Activated CD8-positive, alpha-beta memory T cell treated with anti-CD3 and anti-CD28 coated beads, Interleukin-2, amount 10 ng/mL, durations not matched to agents 7 days and 5 days (primary cell): ENCODE measurements around the gene XCL1. TPM values are rescaled to one million over a fixed set of nuclear protein-coding genes. Genes with fewer than 3 reads are reported as not detected.
"Not testable (repeated sequence)": the region's sequence is repeated elsewhere in the genome, so short reads cannot be mapped to it uniquely, and the experiment has no call there.

ENCODE experiments used
- ATAC-seq: fragments of 150-1000 bp; cut with Tn5 transposase; one replicate; pipeline ENCODE4 v1.10.0; 2021; ENCODE audit warnings: moderate library complexity
- CTCF ChIA-PET: fragments of 350-600 bp; sonication (Branson Sonifier 250); formaldehyde crosslinking; loops from one replicate; lab custom pipeline; 2021; ENCODE audit warnings: antibody characterized with exemption; lab: Charles Lee
- DNase-seq: peaks from one replicate; pipeline ENCODE4 v3.0.0-alpha.2; 2020
- H3K27ac Mint-ChIP-seq: one replicate; pipeline ENCODE4 v1.8.0; 2021; ENCODE audit warnings: mild to moderate bottlenecking, mixed read lengths
- H3K27me3 Mint-ChIP-seq: one replicate; pipeline ENCODE4 v1.8.0; 2021; ENCODE audit warnings: mixed read lengths
- H3K36me3 Mint-ChIP-seq: one replicate; pipeline ENCODE4 v1.8.0; 2021; ENCODE audit warnings: mild to moderate bottlenecking, mixed read lengths
- H3K4me1 Mint-ChIP-seq: one replicate; pipeline ENCODE4 v1.8.0; 2021; ENCODE audit warnings: mixed read lengths
- H3K4me3 Mint-ChIP-seq: one replicate; pipeline ENCODE4 v1.8.0; 2021; ENCODE audit warnings: mild to moderate bottlenecking, moderate library complexity, mixed read lengths
- H3K9me3 Mint-ChIP-seq: one replicate; pipeline ENCODE4 v1.8.0; 2022; ENCODE audit warnings: low read depth, mixed read lengths
- total RNA-seq, 2 experiments: library from RNA; stranded (reverse); gene quantifications; one replicate each; pipeline ENCODE4 v1.2.3, GENCODE V29; 2021

Gene XCL1, protein sequence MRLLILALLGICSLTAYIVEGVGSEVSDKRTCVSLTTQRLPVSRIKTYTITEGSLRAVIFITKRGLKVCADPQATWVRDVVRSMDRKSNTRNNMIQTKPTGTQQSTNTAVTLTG
- 10 to 100 TPM; 11.7 to 46.7 TPM for total RNA-seq

DNA sequence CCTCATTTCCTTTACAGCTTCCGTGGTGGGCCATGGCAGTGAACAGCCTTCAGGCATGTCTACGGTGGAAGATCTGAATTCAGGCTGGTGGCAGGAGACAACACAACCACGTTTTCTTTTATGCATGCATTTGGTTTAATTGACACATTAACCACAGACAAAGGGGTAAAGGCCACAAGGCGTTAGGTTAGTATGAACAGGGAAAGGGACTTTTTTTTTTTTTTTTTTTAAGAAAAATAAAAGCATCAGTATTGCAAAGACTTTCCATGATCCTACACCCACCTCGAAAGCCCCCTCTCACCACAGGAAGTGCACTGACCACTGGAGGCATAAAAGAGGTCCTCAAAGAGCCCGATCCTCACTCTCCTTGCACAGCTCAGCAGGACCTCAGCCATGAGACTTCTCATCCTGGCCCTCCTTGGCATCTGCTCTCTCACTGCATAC lies at the start of gene XCL1:
TSS of gene XCL1 (plus strand) at position 361 of the 444 bp plus-strand sequence. CDS start at position 394, 33 bp downstream.
- peak within 1 kb of the TSS; percentile 51 for H3K4me3 Mint-ChIP-seq
- peak; percentile 58 for DNase-seq

DNA sequence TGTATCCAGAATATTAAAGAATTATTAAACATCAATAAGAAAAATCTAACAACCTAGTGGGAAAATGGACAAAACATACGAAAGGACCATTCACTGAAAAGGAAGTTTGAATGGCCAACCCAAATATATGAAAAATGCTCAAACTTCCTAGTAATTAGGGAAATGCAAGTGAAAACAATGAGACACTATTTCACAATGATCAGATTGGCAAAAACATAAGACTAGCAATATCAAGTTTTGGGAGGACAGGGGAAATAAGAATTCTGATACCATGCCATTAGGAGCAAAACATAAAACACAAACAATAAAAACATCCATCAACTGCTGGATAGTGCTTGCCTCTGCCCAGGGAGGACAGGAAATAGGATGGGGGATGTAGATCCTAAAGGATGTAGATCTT lies 46.9 kb upstream of the XCL1 start:
- Mint-ChIP-seq H3K36me3 (peaks cover 10% of the 10 kb centered on the region), H3K4me3 (no peak overlapping the region), H3K27me3 (peaks cover 2% of the 10 kb centered on the region), H3K4me1 (peaks cover 23% of the 10 kb centered on the region), H3K27ac (no peak overlapping the region), H3K9me3 (peaks cover under 1% of the 10 kb centered on the region)
- no peak for ATAC-seq
- DNase-seq = no peak
- CTCF ChIA-PET = no interaction called here

More for the DNA sequence above, at the start of gene XCL1:
- Mint-ChIP-seq H3K4me1 (peaks cover 50% of the 10 kb centered on the region), H3K27ac (peak within 1 kb of the TSS; percentile 64), H3K36me3 (peaks cover 14% of the 10 kb centered on the region)
- peak; percentile 70 for ATAC-seq
- CTCF ChIA-PET = interaction anchor here (0.7 kb wide), 1 partner anchor 133 kb away, joined by 3 read pairs; no protein-coding TSS in a partner anchor
- not testable (repeated sequence) for H3K27me3 Mint-ChIP-seq, H3K9me3 Mint-ChIP-seq

- peaks cover 2% of the 10 kb centered on the region for H3K9me3 Mint-ChIP-seq
- peak; percentile 50 for ATAC-seq
These were observed 44.6 kb upstream of the XCL1 start for GRCh38 chr1:168531615-168532345.

GRCh38 chr1:168535536-168535935 lies 40.9 kb upstream of the XCL1 start:
- H3K4me3 Mint-ChIP-seq = peak overlapping the region; percentile 62
- CTCF ChIA-PET = interaction anchor here (0.8 to 2.5 kb wide), 13 partner anchors 12 to 193 kb away, joined by 3 to 8 read pairs (median 4); no protein-coding TSS in a partner anchor
- peak overlapping the region; percentile 93 for H3K27ac Mint-ChIP-seq
- H3K9me3 Mint-ChIP-seq = peaks cover 3% of the 10 kb centered on the region
- H3K4me1 Mint-ChIP-seq = peaks cover 52% of the 10 kb centered on the region
- ATAC-seq = peak; percentile 95
- DNase-seq = peak; percentile 71
- H3K27me3 Mint-ChIP-seq = peaks cover 2% of the 10 kb centered on the region
- peaks cover 37% of the 10 kb centered on the region for H3K36me3 Mint-ChIP-seq

More at GRCh38 chr1:168531615-168532345, 44.6 kb upstream of the XCL1 start:
- Mint-ChIP-seq H3K27ac (no peak overlapping the region), H3K36me3 (peaks cover 6% of the 10 kb centered on the region), H3K4me3 (no peak overlapping the region), H3K4me1 (peaks cover 42% of the 10 kb centered on the region), H3K27me3 (peaks cover 2% of the 10 kb centered on the region)
- CTCF ChIA-PET = interaction anchor here (1.1 to 1.6 kb wide), 3 partner anchors 10 to 92 kb away, joined by 3 to 7 read pairs (median 4); no protein-coding TSS in a partner anchor
- DNase-seq = no peak

DNA sequence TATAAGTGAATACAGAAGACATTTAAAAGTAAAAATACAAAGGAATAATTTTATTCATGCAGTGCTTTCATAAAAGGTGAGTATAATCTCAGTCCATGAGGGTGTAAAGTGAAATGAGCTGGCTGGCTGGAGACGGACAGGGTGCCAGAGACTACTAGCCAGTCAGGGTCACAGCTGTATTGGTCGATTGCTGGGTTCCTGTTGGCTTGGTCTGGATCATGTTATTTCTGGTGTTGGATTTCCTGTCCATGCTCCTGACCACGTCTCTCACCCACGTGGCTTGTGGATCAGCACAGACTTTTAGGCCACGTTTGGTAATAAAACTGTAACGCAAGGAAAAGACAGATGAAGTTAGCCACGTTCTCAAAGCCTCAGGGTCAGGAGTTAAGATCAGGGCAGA lies 35.6 kb upstream of the XCL1 start:
- H3K4me3 Mint-ChIP-seq, H3K27me3 Mint-ChIP-seq, DNase-seq, CTCF ChIA-PET, H3K9me3 Mint-ChIP-seq, H3K27ac Mint-ChIP-seq, ATAC-seq: not testable (repeated sequence)
- Mint-ChIP-seq H3K4me1 (peaks cover 51% of the 10 kb centered on the region), H3K36me3 (peaks cover 44% of the 10 kb centered on the region)

DNA sequence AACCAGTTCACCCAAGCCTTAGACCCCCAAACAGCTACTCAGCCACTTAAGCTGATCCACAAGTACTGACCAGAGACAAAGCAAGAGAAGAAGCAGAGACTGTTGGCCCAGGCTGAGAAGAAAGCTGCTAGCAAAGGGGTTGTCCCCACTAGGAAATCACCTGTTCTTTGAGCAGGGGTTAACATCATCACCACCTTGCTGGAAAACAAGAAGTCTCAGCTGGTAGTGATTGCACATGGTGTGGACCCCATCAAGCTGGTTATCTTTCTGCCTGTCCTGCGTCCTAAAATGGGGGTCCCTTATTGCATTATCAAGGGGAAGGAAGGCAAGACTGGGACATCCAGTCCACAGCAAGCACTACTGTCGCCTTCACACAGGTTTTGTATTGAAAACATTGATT lies 33.4 kb upstream of the XCL1 start:
- not testable (repeated sequence) for H3K9me3 Mint-ChIP-seq

DNA sequence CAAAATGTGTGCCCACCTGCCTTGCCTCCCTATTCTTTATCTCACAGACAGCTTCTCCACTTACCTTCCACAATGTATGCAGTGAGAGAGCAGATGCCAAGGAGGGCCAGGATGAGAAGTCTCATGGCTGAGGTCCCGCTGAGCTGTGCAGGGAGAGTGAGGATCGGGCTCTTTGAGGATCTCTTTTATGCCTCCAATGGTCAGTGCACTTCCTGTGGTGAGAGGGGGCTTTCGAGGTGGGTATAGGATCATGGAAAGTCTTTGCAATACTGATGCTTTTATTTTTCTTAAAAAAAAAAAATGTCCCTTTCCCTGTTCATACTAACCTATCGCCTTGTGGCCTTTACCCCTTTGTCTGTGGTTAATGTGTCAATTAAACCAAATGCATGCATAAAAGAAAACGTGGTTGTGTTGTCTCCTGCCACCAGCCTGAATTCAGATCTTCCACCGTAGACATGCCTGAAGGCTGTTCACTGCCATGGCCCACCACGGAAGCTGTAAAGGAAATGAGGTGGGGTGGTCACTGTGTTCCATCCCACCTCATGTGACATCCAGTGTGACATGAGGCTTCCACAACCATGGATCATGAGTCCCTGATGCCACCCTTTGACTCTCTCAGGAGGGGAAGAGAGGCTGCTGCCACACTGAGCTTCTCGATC lies 32.4 kb upstream of the XCL1 start, which contains the start of gene XCL2:
TSS of gene XCL2 (minus strand) at position 158 of the 659 bp plus-strand sequence. CDS start at position 125, 33 bp downstream.
- H3K4me1 Mint-ChIP-seq = peaks cover 30% of the 10 kb centered on the region
- CTCF ChIA-PET = interaction anchor here (1.1 kb wide), 1 partner anchor 104 kb away, joined by 3 read pairs; no protein-coding TSS in a partner anchor
- H3K4me3 Mint-ChIP-seq = peak within 1 kb of the TSS; percentile 60
- H3K36me3 Mint-ChIP-seq = peaks cover 37% of the 10 kb centered on the region
- not testable (repeated sequence) for DNase-seq, H3K9me3 Mint-ChIP-seq
- peak within 1 kb of the TSS; percentile 80 for H3K27ac Mint-ChIP-seq
- ATAC-seq = peak; percentile 69
- H3K27me3 Mint-ChIP-seq = peaks cover 16% of the 10 kb centered on the region

More for the DNA sequence above, 33.4 kb upstream of the XCL1 start:
- H3K27me3 Mint-ChIP-seq = peaks cover 11% of the 10 kb centered on the region
- peaks cover 32% of the 10 kb centered on the region for H3K4me1 Mint-ChIP-seq
- H3K27ac Mint-ChIP-seq = peak overlapping the region; percentile 80
- H3K4me3 Mint-ChIP-seq = peak overlapping the region; percentile 60
- CTCF ChIA-PET = interaction anchor here (1.1 kb wide), 1 partner anchor 103 kb away, joined by 3 read pairs; no protein-coding TSS in a partner anchor
- DNase-seq, ATAC-seq: not testable (repeated sequence)
- peaks cover 36% of the 10 kb centered on the region for H3K36me3 Mint-ChIP-seq

DNA sequence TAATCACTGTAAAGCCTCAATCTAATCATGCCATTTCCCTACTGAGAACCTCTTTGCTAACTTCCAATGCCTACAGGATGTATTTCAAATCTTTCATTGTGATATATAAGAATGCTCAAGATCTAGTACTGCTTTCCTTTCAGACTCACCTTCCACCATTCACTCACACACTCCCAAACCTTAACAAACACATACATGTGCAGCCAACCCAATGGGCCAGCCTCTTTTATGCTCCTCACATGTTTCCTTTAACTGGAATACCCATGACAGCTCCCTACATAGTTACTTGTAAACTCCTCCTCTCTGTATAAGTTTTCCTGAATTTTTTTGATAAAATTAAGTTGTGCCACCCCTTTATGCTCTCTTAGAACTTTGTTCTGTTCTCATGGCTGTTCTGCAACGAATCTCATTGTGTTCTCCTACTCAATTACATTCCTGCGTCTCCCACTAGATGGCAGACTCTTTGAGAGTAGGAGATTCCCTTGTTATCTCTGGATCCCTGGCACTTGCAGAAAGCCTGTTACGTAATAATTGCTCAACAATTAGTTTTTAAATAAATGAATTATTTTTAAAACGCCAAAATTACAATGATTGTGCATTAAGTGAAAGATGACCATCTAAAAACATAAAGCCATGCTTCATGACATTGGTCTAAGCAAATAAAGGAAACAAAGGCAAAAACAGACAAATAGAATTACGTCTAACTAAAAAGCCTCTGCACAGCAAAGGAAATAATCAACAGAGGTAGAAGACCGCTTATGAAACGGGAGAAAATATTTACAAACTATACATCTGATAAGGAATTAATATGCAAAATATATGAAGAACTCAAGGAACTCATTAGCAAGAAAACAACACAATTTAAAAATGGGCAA lies 30.5 kb upstream of the XCL1 start:
- Mint-ChIP-seq H3K27me3 (peaks cover 16% of the 10 kb centered on the region), H3K36me3 (peaks cover 26% of the 10 kb centered on the region), H3K4me1 (peaks cover 27% of the 10 kb centered on the region)
- CTCF ChIA-PET = interaction anchor here (0.7 kb wide), 1 partner anchor 9 kb away, joined by 3 read pairs; no protein-coding TSS in a partner anchor
- not testable (repeated sequence) for DNase-seq, ATAC-seq, H3K9me3 Mint-ChIP-seq, H3K27ac Mint-ChIP-seq, H3K4me3 Mint-ChIP-seq

GRCh38 chr1:168546553-168546895 lies 29.9 kb upstream of the XCL1 start:
- DNase-seq, H3K27ac Mint-ChIP-seq, H3K4me3 Mint-ChIP-seq, H3K9me3 Mint-ChIP-seq, ATAC-seq: not testable (repeated sequence)
- CTCF ChIA-PET = interaction anchor here (0.7 kb wide), 1 partner anchor 8 kb away, joined by 3 read pairs; no protein-coding TSS in a partner anchor
- H3K36me3 Mint-ChIP-seq = peaks cover 24% of the 10 kb centered on the region
- H3K27me3 Mint-ChIP-seq = peaks cover 16% of the 10 kb centered on the region
- H3K4me1 Mint-ChIP-seq = peaks cover 23% of the 10 kb centered on the region

GRCh38 chr1:168550971-168551370 lies 25.4 kb upstream of the XCL1 start:
- Mint-ChIP-seq H3K36me3 (peaks cover 23% of the 10 kb centered on the region), H3K9me3 (no peaks in the 10 kb centered on the region)

DNA sequence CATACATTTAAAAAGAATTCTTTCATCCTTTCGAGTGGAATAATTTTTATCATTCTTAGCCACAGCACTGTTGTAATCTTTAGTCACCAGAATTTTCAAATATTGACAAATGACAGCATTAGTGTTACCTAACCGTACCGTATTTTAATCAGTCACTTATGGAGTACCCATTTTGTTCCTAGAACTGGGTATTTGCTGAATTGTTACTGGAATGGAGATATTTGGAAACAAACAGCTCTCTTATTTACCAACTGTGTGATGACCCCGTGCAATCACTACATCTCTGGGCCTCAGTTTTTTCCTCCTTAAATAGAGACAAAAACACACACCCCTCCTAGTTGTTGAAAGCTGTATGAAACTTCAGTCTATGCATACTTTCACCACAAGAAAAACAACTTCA lies 24.7 kb upstream of the XCL1 start:
- no peak overlapping the region for H3K4me3 Mint-ChIP-seq
- peaks cover 30% of the 10 kb centered on the region for H3K4me1 Mint-ChIP-seq
- peaks cover 21% of the 10 kb centered on the region for H3K36me3 Mint-ChIP-seq
- ATAC-seq (no peak), DNase-seq (no peak)
- H3K27ac Mint-ChIP-seq = no peak overlapping the region
- CTCF ChIA-PET = no interaction called here
- H3K27me3 Mint-ChIP-seq = peaks cover 22% of the 10 kb centered on the region
- no peaks in the 10 kb centered on the region for H3K9me3 Mint-ChIP-seq

More at GRCh38 chr1:168550971-168551370, 25.4 kb upstream of the XCL1 start:
- DNase-seq = no peak
- Mint-ChIP-seq H3K27me3 (peaks cover 21% of the 10 kb centered on the region), H3K4me3 (no peak overlapping the region), H3K4me1 (peaks cover 25% of the 10 kb centered on the region), H3K27ac (no peak overlapping the region)
- no peak for ATAC-seq
- CTCF ChIA-PET = no interaction called here

DNA sequence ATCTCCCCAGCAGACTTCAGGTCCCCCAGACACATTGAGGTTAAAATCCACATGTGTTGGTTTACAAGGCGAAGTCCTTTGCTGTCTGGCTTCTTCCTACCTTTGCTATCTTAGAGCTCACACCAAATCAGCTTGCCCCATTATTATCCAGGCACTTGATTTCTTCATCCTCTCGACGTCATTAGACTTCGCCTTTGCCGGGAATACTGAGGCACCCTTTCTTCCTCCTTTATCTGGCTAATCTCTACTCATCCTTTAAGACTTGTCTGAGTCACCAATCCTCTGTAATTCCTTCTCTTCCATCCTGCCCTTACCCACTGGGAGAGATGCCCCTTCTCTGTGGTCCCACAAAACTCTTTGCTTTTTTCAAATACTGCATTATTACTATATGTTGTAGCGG lies 23.4 kb upstream of the XCL1 start:
- Mint-ChIP-seq H3K27ac (no peak overlapping the region), H3K27me3 (peaks cover 19% of the 10 kb centered on the region), H3K36me3 (peaks cover 18% of the 10 kb centered on the region), H3K9me3 (no peaks in the 10 kb centered on the region), H3K4me3 (no peak overlapping the region), H3K4me1 (peaks cover 40% of the 10 kb centered on the region)
- DNase-seq (no peak), ATAC-seq (no peak)
- CTCF ChIA-PET = interaction anchor here (2.0 kb wide), 1 partner anchor 113 kb away, joined by 7 read pairs; no protein-coding TSS in a partner anchor
